HG03039 (cell line): ENCODE data around the gene CALML3.

Experiments
- ATAC-seq: cut with Tn5 transposase; IDR thresholded peaks from one replicate; pipeline ENCODE4 v1.9.1; 2021; ENCODE audit warnings: mild to moderate bottlenecking, moderate library complexity; ENCODE audit not compliant: unreplicated experiment

The CALML3 gene

DNA sequence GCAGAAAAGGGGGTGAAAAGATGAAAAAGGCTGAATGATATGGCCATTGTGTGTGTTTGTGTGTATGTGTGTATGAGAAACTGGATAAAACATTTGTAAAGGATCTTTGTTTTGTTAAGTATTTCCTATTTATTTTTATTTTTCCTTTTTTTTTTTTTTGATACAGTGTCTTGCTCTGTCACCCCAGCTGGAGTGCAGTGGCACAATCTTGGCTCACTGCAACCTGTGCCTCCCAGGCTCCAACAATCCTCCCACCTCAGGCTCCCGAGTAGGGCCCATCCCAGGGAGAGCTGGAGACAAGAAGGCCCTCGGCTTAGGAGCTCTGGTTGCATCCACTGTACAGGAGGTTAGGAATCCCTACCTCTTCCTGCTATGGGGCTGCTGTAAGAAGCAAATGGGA lies 18.5 kb upstream of the CALML3 start:
- no peak for ATAC-seq

DNA sequence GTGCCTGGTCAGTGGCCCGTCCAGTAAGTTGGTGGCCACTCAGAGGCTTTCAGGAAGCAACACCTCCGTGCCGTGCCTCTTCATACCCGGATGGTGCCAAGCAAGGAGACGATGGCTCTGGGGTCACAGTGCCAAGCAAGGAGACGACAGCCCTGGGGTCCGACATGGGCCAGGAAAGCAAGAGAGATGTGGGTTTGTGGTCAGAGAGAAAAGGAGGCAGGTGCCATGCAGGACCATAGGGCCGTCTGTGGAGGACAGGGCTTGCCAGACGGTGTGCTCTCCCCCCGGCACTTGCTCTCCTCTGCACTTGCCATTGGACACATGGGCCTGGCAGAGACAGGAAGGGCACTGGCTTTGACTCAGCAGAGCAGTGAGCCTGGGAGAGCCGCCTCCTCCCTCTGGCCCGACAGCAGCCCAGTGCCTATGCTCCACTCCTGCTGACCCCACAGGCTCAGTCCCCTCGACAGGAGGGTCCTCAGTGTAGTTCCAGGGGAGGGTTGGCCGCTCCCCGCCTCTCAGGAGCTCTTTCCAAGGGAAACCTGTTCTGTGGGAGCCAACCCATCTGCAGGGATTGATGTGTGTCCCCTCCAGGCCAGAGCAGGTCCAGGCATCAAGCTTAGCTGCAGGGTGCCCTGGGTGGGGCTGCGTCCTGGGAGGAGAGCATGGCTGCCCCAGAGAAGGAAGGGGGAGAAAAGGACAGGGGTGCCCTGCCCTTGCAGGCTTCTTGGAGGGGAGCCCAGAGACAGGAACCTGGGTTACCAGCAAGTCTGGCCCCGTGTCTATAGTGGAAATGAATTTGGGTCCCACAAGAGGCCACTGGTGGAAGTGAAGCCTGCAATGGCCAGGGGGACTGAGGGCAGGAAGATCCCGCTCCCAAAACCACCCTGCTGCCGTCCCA lies 17.8 kb upstream of the CALML3 start:
- no peak for ATAC-seq

DNA sequence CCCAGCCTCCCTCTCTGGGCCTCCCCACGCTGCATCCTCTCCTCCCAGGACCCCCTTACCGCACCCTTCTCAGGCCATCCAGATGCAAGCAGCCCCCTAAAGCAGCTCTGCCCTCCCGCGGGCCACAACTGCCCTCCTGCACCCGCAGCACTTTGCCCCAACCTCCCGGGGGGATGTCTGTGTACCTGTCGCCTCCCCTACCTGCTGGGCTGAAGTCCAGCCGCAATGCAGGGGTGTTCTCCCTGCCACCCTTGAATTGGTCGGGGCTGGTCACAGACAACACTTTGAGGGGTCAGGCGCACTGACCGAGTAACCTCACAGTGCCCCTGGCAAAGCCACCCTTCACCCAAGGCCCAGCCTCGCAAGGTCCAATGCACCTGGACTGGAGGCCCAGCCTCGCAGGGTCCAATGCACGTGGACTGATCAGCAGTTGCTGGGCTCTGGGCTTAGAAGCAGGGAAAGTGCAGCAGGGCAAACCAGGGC lies 17.1 kb upstream of the CALML3 start:
- no peak for ATAC-seq

DNA sequence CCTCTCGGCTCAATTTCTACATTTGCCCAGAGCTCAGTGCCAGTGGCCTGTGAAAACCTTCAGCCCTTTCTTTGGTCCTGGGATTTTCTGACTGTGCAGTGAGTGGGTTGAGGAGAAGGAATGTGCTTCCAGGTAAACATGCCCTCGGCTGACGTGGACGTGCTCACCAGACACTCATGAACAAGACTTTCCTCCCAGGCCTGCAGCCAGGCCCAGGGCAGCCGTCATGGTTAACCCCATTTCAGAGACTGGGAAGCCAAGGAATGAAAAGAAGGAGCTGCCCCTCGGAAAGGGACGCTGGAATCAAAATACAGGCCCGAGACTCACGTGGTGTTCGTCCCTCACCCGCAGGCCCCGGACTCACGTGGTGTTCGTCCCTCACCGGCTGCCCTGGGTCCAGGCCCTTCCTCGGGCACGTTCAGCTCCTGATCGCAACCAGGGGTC lies 16.6 kb upstream of the CALML3 start:
- no peak for ATAC-seq

DNA sequence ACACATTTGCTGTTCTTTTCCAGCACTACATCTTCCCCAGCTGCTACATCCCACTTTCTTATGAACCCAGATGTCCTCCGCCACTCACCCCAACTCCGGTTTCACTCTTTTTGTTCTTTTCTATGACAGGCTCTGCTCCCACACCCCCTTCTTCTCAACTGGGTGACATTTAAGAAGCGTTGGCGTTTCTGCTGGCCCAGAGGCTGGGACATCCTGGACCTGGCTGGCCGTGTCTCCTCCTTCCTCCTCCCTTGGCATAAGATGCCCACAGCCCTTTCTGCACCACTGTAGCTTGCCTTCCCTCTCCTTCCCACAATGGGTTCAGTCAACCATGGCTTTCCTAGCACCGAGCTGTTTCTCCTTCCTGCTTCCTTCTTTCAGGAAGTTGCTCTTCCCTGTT lies 16.0 kb upstream of the CALML3 start:
- no peak for ATAC-seq

DNA sequence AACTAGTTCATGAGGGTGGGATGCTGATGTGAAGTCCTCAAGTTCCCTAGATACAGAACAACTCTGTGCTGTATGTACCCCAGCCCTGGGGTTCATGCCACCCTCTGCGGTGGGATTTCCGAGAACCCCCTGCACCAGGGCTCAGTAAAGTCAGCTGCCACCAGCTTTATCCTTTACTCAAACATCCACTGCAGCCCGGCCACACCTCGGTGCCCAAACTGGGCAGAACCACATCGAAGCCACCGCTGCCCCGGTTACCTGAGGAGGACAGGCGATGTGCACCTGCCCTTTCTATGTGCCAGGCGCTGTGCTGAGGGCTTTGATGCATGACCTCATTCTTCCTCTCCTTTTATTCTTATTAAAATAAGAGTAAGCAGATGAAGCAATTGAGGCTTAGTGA lies 15.5 kb upstream of the CALML3 start:
- no peak for ATAC-seq

DNA sequence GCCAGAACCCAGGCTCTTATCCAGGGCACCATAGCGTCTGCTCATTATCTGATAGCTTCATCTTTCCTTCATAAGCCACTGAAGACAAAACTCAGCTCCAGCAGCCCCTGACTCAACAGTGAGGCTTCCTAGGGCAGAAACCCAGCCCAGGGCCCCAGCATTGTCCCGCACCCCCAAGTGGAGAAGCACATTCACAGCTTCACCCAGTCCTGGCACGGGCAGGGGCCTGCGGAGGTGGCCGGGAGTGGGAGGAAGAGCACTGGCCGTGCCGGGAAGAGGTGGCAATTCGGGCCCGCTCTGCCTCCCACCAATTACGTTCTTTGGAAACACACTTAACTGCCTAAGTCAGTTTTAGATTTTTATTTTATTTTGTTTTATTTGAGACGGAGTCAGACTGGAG lies 15.1 kb upstream of the CALML3 start:
- ATAC-seq: no peak

DNA sequence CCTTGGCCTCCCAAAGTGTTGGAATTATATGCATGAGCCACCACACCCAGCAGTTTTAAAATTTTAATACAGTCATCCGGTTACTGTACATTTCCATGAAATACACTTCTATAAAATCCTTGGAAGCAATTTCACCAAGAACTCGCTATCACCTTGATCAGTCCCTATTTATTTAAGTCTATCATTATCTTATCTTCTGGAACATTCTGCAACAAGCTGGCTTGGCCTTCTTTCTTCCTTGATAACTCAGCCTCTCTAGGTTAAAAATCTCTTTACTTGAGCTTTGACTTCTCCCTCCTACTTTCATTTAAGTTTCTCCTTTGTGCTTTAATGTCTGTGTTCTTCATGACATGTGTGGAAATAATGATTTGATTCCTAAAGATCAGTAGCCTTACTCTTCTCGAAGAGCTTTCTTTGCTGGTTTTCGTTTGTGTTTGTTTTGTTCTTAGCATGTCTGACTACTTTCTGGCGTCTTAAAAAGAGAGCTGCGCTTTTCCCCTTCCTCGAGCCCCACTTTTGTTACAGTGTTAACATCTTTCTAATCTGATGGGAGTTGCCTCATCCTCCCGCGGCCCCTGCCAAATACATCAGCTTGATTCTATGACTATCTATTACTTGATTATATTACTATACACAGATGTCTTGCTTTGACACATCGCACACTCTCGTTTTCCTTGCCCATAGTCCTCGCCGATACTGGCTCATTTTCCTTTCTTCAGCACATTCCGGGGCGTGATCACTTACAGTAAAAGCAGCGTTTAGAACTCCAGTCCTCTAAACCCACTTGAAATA lies 14.3 kb upstream of the CALML3 start:
- no peak for ATAC-seq

DNA sequence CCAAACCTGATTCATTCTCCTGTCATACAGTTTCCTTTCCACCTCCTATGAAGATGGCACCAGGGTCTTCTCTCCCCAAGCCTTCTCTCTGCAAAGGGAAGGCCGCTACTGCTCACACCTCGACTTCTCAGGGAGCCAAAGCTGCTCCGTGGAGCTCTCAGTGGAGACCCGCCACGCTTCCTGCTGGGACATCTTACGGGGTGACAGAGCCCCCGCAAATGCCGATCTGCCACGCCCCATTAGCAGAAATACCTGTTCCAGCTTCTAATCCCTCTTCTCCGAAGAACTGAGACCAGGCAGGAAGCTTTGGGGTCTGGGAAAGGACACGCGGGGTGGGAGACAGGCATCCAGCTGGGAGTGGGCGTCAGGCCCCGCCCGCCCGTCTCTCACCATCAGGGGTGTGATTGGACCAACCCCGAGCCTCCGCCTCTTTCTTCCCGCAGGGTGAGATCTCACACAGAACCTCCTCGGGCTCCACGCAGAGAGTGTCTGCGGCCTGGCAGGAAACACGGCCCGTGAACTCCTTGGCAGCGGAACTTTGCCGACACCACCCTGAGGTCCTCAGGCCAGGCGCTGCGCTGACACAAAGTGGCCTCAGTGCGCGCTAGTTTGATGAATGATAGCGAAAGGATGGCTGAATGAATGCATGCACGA lies 13.4 kb upstream of the CALML3 start:
- no peak for ATAC-seq

DNA sequence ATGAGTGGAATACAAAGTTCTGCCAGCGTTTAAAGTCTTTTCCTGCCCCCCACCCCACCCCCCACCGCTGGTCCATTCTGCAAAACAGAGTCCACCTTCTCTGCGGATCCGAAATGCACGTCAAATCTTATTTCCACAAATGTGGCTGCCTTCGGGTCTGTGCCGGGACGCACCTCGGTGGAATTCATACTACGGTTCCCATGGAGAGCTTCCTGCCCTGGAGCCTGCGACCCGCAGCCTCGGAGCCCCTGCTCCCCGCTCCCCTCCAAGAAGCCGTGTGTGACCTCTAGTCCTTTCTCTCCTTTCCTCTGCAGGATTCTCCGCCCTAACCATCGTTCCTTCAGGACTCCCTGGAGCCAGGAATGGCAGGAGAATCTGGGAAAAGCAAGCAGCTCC lies 12.9 kb upstream of the CALML3 start:
- no peak for ATAC-seq

DNA sequence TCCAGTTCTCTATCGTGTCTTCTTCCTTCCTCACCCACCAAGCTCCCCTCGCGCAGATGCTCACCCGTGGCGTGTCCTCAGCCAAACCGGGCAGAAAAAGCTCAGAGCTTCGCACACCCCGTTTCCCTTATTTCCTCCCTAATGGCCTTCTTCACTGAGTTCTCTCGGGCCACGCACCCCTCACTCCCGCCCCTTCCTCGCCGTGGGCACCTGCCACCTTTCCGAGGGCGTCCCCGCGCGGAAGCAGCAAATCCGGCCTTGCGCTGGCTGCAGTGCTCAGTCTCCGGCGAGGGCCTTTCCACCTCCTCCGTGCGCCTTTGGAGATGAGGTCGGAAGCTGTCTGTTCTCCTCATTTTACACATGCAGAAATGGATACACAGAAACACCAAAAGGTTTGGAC lies 12.4 kb upstream of the CALML3 start:
- ATAC-seq: no peak

DNA sequence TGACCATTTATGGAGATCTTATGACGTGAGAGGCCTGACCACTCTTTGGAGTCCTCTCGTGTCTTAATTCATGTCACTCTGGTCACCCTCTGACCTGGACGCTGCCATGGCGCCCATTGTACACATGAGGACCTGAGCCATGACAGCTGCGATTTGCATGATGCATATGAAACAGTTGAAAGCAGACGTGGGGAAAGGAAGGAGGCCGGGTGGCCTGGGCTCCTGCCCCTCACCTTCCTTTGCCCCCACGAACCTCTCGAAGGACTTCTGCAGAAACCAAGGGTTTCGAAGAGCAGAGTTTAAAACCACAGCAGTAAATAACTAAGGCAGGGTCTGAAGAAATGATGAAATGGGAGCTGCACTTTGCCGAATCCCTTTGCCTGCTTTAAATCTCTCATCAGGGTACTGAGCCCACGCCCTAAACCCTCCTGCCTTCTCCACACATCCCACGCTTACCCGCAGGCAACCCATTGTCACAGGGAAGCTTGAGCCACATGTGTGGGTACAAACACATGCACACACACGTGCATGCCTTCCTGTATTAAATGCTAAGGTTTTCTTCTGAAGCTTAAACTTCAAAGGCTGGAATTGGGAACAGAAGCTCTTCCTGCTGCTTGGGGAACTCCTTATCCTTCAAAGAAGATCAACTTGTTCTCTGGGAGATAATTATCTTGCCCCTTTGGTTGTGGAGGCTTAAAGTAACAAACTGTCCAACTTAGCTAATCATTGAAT lies 11.7 kb upstream of the CALML3 start:
- ATAC-seq: no peak

DNA sequence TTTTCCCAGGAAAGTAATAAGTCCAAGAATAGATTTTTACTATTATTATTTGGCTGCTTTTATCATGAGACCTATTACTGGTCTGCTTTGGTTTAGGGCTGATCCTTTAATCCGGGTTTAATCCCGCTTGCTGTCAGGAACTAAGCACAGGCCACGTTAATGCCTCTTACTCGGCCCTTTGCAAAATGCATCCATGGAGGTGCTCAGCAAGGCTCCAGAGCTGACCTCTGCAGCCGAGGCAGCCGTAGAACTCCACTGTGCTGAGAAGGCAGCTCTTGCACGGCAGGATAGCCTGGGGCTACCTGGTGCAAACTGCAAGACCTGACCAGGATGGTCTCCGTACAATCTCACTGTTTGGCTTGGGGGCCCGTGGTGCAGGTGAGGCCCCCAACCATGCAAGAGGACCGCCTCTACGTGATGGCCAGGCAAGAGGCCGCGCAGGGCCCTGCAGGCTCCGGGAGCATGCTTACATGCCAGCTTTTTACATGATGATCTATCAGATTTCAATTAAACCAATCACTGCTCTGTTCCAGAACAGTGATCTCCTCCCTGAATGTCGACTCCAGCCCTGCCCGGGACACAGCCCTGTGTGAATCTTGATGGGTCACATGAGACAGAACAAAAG lies 10.4 kb upstream of the CALML3 start:
- no peak for ATAC-seq

DNA sequence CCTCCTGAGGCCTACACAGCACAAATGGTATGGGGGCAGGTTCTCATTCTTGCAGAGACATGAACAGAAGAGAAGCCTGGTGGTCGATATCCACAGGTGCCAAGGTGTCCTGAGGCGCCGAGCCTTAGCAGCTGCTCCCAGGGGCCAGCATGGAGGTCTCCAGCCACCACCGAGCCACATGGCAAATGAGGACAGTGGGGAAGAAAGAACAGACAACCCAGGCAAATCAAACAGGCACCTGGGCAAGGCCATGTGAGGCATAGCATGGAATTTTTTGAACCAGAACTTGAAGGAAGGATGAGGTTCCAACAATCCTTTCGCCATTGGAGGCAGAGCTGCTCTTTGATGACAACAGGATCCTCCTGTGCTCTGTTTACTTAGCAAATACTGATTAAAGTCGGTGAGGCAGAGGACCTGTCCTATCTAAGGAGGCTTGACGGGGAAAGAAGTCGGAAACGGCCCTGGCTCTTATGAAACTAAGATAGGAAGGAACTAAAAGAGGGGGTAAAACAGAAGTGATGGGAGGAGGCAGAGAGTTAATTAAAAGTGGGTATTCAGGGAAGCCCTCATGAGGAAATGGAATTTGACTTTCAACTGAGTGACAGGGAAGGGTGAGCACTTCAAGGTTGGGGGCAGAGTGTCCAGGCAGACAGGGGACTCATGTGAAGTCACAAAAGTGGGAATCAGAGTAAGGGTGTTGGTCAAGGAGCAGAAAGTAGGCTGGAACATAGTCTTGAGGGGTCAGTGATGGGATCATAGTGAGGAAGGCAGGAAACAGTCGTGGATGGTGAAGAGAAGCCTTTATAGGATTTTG lies 8.6 kb upstream of the CALML3 start:
- ATAC-seq: no peak

DNA sequence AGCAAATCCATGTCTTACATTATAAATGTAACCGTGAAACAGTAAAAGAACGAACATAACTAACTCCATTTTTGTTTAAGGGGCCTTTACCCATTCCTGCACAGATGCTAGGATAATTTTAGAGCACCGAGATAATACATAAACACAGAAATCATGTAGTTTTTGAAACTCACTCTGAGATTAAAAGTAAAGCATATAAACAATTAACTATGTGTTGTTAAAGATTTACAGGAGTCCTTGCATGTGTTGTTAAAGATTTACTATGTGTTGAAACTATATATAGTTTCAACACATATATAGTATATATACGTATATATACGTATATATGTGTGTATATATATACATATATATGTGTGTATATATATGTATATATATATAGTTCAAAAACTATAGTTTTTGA lies 7.2 kb upstream of the CALML3 start:
- no peak for ATAC-seq

DNA sequence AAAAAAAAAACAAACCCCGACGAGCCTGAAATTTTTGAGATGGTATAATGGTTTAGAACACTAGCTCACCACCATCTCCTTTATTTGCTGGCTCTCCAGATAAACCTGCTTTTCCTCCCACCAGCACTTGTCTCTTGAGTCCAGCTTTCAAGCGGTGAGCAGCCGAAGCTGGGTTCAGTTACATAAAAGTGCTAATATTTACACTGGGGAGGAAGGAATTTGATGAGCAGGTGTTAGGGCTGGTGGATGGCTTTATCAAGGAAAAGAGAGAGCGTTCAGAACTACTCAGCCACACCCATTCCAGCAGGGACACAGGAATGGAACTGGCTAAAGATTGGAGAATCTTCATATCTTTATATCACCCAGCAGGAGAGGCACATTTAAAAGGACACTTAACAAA lies 6.6 kb upstream of the CALML3 start:
- no peak for ATAC-seq

DNA sequence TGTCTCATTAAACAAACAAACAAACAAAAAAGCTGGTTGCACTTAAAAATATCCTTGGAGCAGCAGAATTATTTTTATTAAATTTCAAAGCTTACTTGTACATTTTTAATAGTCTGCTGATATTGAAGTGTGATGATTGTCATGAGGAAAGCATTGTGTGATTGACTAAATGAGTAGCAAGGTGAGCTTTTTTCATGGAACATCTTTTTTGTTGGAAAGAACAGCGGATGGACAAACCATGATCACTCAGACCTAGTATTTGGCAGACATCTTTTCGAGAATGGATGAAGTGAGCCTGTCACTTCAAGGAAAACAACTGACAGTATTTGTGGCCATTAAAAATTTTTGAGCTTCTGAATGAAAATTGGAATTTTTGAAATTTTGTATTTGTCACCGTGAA lies 5.7 kb upstream of the CALML3 start:
- no peak for ATAC-seq

DNA sequence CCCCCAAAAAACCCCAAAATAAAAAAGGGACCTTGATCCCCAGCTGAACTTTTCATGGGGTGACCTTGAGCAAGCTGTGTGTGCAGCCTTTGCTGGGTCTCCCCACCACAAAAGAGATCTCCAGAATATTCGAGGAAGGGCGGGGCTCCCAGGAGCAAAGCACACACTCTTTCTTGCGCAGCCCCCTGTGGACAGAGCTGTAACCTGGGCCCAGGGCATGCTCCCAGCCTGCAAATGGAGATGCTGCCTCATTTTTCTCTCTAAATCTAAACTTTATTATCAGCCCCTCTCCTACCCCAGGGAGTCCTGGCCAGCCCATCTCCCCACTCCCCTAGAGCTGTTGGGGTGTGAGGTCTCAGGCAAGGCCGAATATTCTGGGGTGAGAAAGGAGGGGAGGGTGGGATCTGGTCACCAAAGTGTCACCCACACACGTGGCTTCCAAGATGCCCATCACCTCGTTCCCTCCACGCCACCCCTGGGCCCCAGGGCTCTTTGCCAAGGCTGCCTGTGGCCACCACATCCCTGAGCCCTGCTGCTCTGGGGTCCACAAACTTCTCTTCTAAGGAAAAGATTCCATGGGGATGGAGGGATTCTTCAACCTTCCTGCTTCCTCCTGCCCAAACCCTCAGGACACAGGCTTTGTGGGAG lies 1.7 kb upstream of the CALML3 start:
- ATAC-seq: no peak
